IPS-11a (cell line): ENCODE measurements around the gene DUSP14.

Experiments used
- H3K4me3 ChIP-seq: one replicate; pipeline ENCODE4 v1.5.1; 2013; ENCODE audit warnings: low read depth, low read length, control low read depth

The DUSP14 gene

DNA sequence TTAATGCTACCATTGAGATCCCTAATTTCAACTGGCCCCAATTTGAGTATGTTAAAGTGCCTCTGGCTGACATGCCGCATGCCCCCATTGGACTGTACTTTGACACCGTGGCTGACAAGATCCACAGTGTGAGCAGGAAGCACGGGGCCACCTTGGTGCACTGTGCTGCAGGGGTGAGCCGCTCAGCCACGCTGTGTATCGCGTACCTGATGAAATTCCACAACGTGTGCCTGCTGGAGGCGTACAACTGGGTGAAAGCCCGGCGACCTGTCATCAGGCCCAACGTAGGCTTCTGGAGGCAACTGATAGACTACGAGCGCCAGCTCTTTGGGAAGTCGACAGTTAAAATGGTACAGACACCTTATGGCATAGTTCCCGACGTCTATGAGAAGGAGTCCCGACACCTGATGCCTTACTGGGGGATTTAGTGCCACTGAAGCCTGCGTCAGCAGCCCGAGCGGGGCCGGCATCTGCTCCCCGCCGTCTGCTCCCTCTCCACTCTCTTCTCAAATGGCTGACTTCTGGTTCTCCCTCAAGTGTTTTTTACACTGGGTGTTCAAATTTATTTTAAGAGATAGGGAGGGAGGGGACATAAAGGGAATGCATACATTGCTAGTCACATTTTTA, 22.9 kb downstream of the DUSP14 start:
- no peak overlapping the region for H3K4me3 ChIP-seq

DNA sequence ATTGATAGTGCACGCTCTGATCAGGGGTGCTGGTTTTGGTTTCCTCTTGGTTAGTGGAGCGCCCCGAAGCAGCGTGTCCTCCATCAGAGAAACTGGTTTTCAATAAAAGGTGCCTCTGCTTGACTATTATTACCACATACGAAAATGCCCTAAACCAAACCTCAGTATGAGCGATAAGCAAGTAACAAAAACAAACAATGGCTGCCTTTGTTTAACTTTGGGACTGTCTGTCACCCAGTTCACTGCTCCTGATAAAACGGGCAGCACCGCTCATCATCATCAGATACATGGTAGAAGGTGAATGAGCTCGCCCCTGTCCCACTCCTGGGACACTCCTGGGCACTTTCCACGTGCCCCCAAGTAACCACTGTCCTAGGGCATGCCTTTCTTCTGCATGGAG, 24.0 kb downstream of the DUSP14 start:
- H3K4me3 ChIP-seq = no peak overlapping the region

DNA sequence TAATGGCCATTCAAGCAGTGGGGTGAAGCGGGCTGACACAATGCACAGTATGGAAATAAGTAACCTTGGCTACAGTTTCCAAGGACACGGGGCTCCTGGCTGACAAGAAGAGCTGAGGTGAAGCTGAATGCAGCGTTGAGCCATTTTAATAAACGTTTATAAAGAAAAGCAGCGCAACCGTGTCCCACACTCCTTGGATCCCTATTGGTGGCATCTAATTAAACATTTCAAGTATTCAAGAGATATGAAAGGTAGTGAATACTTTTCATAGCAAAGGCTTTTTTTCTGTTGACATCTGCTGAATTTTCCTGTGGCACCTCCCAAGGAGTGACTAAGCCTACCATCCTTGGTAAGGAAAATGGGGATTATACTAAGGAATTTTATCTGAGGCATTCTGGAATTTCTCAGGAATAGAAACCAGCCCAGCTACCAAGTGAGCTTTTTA, 26.5 kb downstream of the DUSP14 start:
- H3K4me3 ChIP-seq = no peak overlapping the region

DNA sequence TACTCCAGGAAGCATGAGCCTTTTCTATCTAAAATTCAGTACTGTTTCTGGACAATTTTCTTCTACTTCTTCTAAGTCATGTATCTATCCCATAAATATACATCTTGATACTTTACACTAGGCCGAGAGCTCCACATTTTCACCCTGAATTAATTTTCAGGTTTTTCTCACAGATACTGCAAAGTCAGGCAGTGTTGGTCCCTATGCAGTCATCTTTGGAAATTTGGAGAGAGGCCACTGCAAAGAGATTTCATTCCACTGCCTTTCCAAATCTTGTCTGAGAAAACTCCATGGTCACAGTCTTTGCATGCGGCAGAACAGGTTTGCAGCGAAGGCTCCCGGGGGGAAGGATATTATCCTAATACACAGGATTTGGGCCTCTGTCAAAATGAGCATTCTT, 28.2 kb downstream of the DUSP14 start:
- H3K4me3 ChIP-seq = no peak overlapping the region

DNA sequence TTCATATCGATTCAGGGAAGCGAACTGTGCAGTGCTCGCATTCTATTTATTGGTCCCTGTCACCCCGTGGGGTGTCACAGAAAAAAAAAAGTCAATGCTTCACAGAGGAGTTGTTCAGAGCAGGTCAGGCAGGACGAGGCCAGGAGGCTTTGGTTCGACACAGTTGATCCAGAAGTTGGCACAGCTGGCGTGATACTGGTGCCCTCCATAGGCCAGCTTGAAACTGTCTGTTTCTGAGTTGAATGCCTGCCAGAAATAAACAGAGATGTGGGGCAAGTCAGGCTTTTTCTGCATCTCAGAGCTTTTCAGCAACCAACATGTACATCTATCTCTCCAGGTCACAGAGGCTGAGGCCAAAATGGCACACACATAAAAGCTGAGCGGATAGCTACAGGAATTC, 29.1 kb downstream of the DUSP14 start:
- no peak overlapping the region for H3K4me3 ChIP-seq

DNA sequence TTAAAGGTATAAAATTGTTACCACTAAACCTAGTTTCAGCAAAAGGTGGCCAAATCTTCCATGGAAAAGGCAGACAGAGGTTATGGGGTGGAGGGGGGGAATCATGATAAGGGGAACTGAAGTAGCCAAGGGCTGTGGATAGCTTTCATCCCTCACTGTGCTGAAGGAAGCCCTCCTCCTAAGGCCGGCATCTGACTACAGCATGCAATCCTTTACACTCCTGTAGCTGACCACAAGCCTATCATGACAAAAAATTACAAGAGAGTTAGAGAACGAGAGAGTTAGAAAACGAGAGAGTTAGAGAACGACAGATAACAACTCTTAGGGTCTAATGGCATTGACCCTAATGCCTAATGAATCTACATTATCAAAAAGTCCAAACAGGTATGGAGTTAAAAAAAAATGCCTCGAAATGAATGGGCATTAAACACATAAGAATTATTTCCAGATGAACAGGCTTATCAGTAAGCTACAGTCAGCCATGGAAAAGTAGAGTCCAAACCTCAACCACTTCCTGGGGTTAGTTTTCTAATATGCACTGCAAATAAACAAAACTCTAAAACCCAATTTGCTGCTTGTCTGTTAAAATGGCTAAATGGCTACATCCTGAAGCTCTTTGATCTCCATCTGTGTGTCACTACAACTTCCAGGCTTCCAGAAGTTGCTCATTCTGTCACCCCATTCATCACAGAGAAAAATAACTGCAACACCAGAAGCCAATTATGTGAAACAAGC, 29.7 kb downstream of the DUSP14 start:
- no peak overlapping the region for H3K4me3 ChIP-seq

DNA sequence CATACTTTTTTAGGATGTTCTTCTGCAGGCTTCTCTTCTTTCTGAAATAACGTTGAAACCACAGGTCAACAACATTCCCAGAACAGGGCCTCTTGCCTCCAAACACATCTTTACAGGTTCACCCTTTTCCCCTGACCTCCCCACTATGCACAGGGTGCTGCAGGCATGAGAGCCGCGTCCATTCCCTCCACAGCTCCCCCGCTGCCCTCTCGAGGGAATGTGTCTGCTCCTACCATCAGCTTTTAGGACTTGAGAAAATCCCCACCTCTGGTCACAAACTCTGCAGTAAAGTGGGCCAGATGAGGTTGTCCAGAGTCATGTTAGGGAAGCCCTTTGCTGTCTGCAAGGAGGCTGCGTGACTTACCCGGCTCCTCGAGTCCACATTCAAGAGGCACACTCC, 30.5 kb downstream of the DUSP14 start:
- no peak overlapping the region for H3K4me3 ChIP-seq

DNA sequence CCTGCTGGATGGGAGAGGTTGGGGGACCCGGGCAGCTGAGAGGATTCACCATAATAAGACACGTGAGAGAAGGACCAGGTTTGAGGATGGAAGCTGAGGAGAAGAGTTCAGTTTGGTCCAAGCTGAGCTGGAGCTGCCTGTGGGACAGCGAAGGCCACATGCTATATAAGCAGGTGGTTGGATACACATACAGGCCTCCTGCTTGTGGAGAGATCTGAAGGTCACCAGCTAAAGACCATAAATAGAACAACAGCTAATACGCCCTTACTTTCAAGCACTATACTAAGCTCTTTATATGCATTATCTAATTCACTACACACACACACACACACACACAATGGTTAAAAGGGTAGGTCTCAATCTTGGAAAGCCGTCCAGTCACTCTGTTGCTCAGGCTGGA, 32.1 kb downstream of the DUSP14 start:
- H3K4me3 ChIP-seq = no peak overlapping the region

DNA sequence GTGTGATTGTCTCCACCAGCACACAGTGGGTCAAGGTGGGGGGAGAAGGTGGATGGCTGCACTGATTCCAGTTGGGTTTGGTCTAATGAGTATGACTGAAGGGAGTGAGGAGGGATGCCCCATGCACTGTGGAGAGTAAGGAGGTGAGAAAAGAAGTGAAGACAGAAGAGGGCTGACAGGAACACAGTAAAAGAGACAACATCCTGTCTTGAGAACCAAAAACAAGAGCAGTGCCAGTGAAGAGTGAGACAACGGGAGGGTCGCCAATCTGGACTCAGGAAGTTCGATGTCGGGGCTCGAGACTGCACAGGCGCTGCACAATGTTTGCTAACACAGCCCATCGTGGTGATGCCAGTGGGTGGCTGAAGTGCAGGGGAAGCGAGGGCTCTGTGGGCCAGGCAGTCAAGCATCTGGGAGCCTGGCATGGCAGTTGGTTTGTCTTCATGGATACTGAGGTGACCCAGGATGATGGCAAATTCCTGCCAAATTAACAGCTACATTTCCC, 34.1 kb downstream of the DUSP14 start:
- no peak overlapping the region for H3K4me3 ChIP-seq

DNA sequence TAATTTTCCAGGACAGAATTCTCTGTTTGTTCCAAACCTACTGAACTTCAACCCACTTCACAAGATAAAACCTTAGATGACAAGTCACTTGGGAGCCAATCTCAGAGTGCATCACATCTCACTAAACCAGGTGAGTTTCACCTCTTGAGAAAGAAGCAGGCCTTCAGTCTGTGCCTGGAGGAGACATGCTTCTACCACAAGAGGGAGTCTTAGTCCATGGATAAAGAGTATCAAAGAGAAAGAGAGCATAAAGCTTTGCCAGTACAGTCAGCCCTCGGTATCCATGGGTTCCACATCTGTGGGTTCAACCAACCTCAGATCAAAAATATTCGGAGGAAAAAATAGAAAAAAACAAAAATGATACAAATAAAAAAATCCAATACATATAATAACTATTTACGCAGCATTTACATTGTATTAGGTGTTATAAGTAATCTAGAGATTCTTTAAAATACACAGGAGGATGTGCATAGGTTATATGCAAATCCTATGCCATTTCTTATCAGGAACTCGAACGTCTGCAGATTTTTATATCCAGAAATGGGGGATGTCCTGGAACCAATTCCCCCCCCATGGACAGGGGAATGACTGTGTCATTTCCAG, 37.7 kb downstream of the DUSP14 start:
- H3K4me3 ChIP-seq = no peak overlapping the region

DNA sequence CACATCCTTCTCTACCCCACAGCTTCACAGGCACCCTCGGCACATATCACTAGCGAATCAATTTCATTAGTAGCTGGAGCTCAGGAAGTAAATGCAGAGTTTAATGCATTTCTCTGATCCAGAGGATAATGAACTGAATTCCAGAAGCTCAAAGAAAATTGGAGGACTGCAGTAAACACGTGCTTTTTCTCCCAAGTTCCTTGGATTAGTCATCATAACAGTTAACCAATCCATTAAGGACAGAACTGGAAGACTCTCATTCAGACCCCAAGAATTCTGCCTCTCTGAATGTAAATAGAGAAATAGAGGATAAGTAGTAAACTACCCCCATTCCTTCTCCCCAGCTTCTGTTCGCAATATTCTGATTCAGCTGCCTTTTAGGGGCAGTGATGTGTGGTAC, 40.7 kb downstream of the DUSP14 start:
- H3K4me3 ChIP-seq = no peak overlapping the region

DNA sequence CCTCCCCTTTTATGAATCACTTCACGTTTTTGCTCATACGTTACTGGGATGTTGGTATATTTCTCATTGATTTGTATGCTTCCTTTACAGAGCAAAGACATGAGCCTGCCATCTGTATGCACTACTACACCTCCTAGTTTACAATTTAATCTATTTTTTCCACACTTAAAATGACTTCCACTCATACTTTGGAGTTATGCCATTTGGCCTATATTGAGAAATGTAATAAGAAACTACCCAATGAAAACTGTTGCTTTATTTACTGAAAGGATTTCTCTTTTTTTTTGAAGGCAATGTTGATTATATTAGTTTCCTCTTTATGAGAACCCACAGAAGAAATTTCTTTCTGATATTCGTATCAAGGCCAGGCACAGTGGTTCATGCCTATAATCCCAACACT, 43.1 kb downstream of the DUSP14 start:
- H3K4me3 ChIP-seq = no peak overlapping the region

DNA sequence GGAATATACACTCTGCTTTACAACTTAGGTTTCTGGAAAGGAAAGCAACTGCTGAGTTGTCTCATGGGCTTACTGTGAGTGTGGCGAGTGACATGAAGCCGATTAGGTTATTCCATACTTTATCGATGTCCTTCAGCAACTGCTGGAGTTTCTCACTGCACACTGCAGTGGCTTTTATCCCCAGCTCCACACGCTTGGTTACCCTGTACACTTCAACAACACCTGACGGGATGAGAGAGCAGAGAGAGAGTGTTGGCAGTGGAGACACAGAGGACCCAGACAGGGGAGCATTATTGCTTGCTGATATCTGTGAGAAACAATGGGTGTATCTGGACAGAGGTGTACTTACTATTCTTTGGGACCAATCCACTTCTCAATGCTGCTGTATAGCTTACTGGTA, 46.2 kb downstream of the DUSP14 start:
- no peak overlapping the region for H3K4me3 ChIP-seq

DNA sequence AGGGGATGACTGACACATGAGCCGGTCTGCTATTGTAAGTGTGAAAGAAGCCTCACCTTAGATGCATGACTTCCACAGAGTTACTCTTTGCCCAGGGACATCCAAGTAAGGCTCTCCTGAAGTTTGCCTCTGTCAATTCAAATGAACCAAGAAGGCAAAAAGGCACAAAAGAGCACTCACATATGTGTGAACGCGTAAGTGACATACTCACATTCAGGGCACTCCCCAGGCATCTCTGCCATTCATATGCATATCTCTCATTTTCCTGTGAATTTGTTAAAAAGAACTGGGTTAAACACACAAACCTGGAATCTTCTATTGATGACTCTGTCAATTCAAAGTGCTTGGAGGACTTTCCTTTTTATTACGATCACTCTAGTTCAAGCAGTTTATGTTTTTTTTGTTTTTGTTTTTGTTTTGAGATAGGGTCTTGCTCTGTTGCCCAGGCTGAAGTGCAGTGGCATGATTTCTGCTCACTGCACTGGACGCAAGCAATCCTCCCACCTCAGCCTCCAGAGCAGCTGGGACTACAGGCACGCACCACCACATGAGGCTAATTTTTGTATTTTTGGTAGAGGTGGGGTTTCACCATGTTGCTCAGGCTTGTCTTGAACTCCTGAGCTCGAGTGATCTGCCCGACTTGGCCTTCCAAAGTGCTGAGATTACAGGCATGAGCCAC, 49.4 kb downstream of the DUSP14 start:
- H3K4me3 ChIP-seq = no peak overlapping the region

DNA sequence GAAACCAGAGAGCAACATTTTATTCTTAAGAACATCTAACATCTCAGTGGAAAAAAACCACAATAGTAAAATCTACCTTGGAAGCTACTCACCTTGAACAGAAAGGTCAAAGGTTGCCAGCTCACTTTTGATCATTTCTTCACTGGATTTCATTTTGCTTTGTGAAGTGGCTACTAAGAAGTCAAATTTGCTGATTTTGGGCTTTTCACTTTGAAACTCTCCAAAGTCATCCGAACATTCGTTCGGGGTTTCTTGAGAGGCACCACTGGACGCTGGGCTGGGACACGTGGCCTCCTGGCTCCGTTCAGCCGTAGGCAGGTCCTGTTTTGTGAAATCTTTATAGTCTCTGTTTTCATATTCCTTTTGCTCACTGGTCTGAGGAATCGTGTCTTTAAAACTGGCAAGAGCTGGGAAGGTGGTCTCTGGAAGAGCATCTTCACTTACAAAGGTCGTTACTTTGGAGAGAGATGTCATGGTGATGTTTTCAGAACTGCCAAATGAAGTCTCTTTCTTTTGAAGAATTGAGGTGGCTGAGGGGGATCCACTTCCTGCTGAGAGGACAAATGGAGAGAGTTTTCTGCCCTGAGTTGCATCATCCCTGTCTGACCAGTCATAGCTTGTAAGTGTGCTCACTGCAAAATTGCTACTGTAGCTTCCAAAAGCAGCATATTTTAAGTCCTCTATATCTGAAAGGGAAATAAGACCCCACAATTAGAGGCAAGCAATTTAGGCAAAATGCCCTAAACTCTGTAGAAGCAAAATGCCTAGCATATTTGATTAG, 52.4 kb downstream of the DUSP14 start:
- no peak overlapping the region for H3K4me3 ChIP-seq

DNA sequence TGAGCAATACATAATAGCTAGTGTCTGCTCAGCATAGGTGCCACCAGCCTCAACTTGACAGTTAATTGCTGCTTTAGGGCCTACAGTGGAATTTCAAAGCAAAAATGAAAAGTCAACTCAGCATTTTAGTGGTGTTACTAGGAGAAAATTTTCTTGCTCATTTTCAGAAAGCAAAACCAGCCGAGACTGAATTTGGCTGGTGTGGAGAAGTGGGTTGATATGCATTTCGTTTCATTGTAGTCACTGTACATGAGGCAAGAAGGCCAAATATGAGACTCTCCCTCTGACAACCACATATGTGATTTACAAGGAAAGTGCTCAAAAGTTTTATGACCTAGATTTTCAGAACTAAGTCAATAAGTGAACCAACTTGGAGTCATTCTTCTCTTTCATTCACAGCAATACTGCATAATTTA, 54.0 kb downstream of the DUSP14 start:
- H3K4me3 ChIP-seq = no peak overlapping the region

DNA sequence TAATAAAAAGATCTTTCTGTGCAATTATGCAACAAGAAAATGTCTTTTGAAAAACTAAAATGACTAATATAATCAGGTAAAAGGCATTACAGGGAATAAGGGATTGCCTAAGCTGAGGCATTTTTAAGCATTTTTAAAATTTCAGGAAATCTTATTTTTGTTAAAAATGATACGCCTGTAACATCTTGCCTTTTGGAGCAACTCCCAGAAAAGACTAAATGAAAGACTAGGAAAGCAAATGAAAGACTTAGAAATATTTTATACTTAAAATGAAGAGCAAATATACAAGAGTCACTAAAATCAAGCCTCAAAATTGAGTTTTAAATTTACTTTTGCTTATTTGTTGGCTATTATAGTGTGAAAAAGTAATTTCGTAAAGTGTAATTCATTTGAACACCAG, 55.8 kb downstream of the DUSP14 start:
- no peak overlapping the region for H3K4me3 ChIP-seq

DNA sequence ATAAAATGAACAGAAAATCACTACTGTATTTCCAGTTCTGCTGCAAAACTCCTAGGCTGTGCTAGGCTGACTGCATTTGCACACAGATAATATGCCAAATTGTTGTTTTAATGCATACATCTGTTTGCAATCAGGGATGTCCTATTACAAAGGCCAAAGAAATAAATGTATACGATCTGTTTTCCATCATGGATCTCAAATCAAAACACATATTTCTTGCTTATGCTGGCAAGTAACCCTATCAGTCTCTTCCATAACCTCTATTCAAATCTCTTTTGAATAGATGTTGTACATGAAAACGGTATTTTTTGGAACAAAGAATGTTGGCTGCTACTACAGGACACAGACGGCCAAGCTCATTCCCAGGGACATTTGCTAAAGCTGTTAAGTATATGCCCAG, 56.6 kb downstream of the DUSP14 start:
- no peak overlapping the region for H3K4me3 ChIP-seq

DNA sequence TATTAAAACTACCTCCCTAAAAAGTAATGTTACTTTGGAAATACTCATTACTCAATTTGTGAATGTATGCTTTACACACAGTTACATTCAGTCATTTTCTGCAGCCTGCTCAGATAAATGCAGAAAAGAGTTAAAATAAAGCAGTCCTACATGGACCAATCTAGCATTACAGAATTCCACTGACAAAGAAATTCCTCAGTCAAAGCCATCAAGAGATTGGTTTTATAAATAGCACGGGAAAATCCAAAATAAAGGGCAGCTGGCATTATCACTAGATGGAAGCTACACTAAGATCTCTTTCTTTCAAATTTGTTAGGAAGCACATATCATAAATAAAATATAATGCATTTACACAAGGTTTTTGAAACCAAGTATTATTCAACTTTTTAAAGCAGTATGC, 58.3 kb downstream of the DUSP14 start:
- no peak overlapping the region for H3K4me3 ChIP-seq

DNA sequence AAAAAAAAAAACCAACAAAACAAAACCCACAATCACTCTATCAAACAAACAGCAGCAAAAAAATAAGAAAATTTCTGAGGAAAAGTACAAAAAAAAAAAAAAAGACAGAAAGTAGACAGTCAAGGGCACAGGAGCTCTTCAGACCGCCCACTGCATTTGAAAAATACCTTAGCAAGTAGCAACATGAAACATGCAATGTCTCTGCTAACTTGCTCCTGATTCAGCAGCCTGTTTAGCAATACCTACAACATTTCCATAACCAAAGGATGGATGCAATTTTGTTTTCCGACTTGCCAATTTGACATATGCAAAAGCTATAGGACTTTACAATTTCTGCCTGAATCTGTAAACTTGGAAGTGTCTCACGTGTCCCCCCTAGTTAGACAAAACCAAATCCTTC, 62.1 kb downstream of the DUSP14 start:
- H3K4me3 ChIP-seq = no peak overlapping the region

DNA sequence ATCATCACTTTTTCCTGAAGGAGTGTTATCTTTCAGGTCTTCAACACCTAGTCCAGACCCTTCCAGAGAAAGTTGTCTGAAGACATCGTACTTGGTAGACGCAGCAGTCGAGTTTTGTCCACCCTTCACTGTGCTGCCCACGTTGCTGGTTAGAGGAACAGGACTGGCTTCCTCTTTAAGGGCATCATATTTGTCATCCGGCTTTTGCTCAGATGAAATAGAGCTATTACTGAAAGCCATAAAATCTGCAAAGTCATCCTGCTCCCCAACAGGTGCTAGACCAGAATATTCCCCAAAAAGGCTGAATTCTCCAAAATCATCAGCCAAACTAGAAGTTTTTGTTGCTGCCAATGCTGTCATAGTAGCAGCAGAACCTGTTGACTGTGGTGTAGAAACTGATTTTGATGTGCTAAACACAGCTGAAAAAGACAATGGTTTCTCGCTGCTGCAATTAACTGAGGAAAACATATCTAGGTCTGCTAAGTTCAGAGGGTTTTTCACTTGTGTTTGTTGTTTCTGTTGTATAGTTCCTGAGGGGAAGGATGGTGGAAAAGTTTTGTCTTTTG, 63.8 kb downstream of the DUSP14 start:
- no peak overlapping the region for H3K4me3 ChIP-seq
